IPS-18a (cell line): ENCODE results near the gene CAPN8.

ENCODE experiments used
- H3K27ac ChIP-seq: one replicate; pipeline ENCODE4 v1.5.1; 2013; ENCODE audit warnings: low read length
- H3K27me3 ChIP-seq: one replicate; pipeline ENCODE4 v1.6.1; 2013; ENCODE audit warnings: mild to moderate bottlenecking, low read length; ENCODE audit not compliant: control insufficient read depth, insufficient read depth
- H3K36me3 ChIP-seq: one replicate; pipeline ENCODE4 v1.6.1; 2013; ENCODE audit warnings: low read depth, low read length; ENCODE audit not compliant: control insufficient read depth
- H3K4me1 ChIP-seq: one replicate; pipeline ENCODE4 v1.6.1; 2013; ENCODE audit warnings: low read depth, low read length; ENCODE audit not compliant: control insufficient read depth
- H3K4me3 ChIP-seq: one replicate; pipeline ENCODE4 v1.5.1; 2013; ENCODE audit warnings: low read length
- H3K9ac ChIP-seq: one replicate; pipeline ENCODE4 v1.6.1; 2013; ENCODE audit warnings: mild to moderate bottlenecking, low read length, moderate library complexity
- H3K9me3 ChIP-seq: one replicate; pipeline ENCODE4 v1.6.1; 2013; ENCODE audit warnings: low read depth, low read length; ENCODE audit not compliant: control insufficient read depth

Gene CAPN8

DNA sequence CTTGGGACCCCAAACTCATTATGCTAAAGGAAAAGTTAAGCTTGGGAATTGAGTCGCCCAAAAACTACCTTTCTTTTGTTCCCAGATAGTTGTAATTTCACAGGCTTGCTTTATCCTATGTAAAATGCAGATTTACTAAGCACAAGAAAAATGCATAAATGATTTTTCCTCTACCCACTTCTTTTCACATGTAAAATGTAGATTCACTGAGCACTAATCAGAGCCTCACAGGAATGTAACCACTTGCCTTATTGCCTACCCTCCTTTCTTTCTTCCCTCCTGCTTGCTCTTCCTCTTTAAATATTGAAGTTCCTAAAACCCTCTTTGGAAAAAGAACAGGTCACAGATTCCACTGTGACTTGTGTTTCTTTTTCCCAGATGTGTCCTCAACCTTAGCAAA is 18.3 kb downstream of the CAPN8 start:
- H3K9me3 ChIP-seq = no peaks in the 10 kb centered on the region
- peaks cover 25% of the 10 kb centered on the region for H3K4me1 ChIP-seq
- H3K4me3 ChIP-seq = no peak overlapping the region
- no peaks in the 10 kb centered on the region for H3K27me3 ChIP-seq
- H3K36me3 ChIP-seq = no peaks in the 10 kb centered on the region
- no peak overlapping the region for H3K9ac ChIP-seq
- H3K27ac ChIP-seq = no peak overlapping the region

DNA sequence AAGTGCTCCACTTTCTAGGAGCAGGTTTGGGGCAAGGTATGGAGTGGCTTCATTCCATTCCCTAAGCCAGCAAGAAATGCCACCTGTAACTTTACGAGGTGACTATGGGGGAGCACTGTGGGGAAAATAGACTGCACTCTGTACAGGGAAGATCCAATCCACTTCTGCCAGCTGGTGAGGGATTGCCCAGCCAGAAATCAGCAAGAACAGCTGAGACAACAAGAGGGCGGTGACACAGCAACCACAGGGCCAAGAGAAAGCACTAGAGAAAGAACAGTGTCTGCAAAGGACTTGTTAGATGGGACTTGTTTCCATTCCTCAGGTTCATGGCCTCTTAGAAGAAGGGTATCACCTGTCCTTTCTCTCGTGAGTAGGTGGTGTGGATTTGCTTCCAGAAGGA is 19.6 kb downstream of the CAPN8 start:
- Histone ChIP-seq H3K4me1 (peaks cover 25% of the 10 kb centered on the region), H3K27me3 (no peaks in the 10 kb centered on the region), H3K4me3 (no peak overlapping the region), H3K9me3 (no peaks in the 10 kb centered on the region), H3K9ac (no peak overlapping the region), H3K36me3 (no peaks in the 10 kb centered on the region), H3K27ac (no peak overlapping the region)

- H3K27me3 ChIP-seq = no peaks in the 10 kb centered on the region
- no peak overlapping the region for H3K27ac ChIP-seq
- no peaks in the 10 kb centered on the region for H3K9me3 ChIP-seq
- peaks cover 12% of the 10 kb centered on the region for H3K4me1 ChIP-seq
- no peaks in the 10 kb centered on the region for H3K36me3 ChIP-seq
- no peak overlapping the region for H3K9ac ChIP-seq
- no peak overlapping the region for H3K4me3 ChIP-seq
Measured at GRCh38 chr1:223642237-223642636, 23.3 kb downstream of the CAPN8 start.

GRCh38 chr1:223641523-223642039 is 23.9 kb downstream of the CAPN8 start:
- H3K27me3 ChIP-seq = no peaks in the 10 kb centered on the region
- H3K27ac ChIP-seq = no peak overlapping the region
- no peak overlapping the region for H3K4me3 ChIP-seq
- H3K4me1 ChIP-seq = peaks cover 5% of the 10 kb centered on the region
- no peak overlapping the region for H3K9ac ChIP-seq
- no peaks in the 10 kb centered on the region for H3K36me3 ChIP-seq
- no peaks in the 10 kb centered on the region for H3K9me3 ChIP-seq

GRCh38 chr1:223639331-223639749 is 26.2 kb downstream of the CAPN8 start:
- Histone ChIP-seq H3K36me3 (no peaks in the 10 kb centered on the region), H3K9ac (no peak overlapping the region), H3K9me3 (no peaks in the 10 kb centered on the region), H3K27ac (no peak overlapping the region), H3K4me3 (no peak overlapping the region), H3K27me3 (no peaks in the 10 kb centered on the region), H3K4me1 (peaks cover 3% of the 10 kb centered on the region)

DNA sequence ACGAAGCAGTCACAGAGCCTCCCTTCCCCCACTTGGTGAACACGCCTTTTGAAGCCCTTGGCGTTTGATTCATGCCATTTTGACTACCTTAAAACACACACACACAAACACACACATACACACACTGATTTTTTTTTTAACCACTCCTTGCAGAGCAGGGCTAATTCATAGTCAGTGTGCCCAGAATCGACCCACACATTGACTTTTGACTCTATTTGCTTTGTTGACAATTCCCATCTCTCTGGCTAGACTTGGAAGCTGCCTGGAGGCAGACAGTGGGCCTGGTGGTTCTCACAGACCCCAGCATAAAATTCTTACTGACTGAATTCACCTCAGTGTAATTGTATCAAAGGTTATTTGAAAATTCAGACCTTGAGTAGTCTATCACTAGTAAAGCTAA is 30.3 kb downstream of the CAPN8 start:
- Histone ChIP-seq H3K4me3 (no peak overlapping the region), H3K36me3 (no peaks in the 10 kb centered on the region), H3K4me1 (no peaks in the 10 kb centered on the region), H3K27me3 (no peaks in the 10 kb centered on the region), H3K27ac (no peak overlapping the region), H3K9ac (no peak overlapping the region), H3K9me3 (no peaks in the 10 kb centered on the region)

DNA sequence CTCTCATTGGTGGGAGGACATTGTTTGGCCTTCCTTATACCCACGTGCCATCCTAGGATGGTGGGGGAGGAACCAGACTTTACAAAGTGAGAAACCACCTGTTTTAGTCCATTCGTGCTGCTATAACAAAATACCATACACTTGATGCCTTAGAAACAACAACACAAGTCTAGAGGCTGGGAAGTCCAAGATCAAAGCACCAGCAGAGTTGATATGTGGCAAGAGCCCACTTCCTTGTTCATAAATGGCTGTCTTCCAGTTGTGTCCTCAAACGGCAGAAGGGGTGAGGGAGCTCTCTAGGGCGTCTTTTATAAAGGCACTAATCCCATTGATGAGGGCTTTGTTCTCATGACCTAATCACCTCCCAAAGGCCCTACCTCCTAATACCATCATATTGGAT is 31.1 kb downstream of the CAPN8 start:
- Histone ChIP-seq H3K4me1 (no peaks in the 10 kb centered on the region), H3K27me3 (no peaks in the 10 kb centered on the region), H3K36me3 (no peaks in the 10 kb centered on the region), H3K27ac (no peak overlapping the region), H3K9me3 (no peaks in the 10 kb centered on the region), H3K9ac (no peak overlapping the region), H3K4me3 (no peak overlapping the region)

- Histone ChIP-seq H3K4me1 (no peaks in the 10 kb centered on the region), H3K9ac (no peak overlapping the region), H3K27me3 (no peaks in the 10 kb centered on the region), H3K9me3 (no peaks in the 10 kb centered on the region), H3K4me3 (no peak overlapping the region), H3K36me3 (no peaks in the 10 kb centered on the region), H3K27ac (no peak overlapping the region)
Measured at GRCh38 chr1:223631956-223632355, 33.5 kb downstream of the CAPN8 start.

DNA sequence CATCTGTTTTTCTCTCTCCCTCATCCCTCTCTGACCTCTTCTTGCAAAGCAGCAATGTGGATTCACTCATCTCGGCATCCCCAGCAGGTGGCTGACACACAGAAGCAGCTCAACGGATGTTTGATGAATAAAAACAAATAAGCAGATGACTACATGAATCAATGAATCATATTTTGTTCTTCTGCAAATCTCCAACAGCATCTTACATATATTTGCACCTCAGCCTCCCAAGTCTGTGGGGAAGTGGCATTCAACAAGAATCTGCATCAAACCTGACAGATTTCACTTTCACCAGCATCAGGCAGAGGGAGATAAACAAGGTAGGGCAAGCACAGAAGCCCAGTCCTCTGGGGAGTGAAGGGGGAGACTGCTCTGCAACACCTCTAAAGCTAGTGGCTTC is 34.0 kb downstream of the CAPN8 start:
- H3K4me1 ChIP-seq = no peaks in the 10 kb centered on the region
- H3K27me3 ChIP-seq = no peaks in the 10 kb centered on the region
- no peak overlapping the region for H3K9ac ChIP-seq
- no peaks in the 10 kb centered on the region for H3K36me3 ChIP-seq
- H3K4me3 ChIP-seq = no peak overlapping the region
- no peaks in the 10 kb centered on the region for H3K9me3 ChIP-seq
- no peak overlapping the region for H3K27ac ChIP-seq

- Histone ChIP-seq H3K4me3 (no peak overlapping the region), H3K27me3 (no peaks in the 10 kb centered on the region), H3K4me1 (no peaks in the 10 kb centered on the region), H3K27ac (no peak overlapping the region), H3K9me3 (no peaks in the 10 kb centered on the region), H3K36me3 (no peaks in the 10 kb centered on the region), H3K9ac (no peak overlapping the region)
Measured at GRCh38 chr1:223629126-223629457, 36.4 kb downstream of the CAPN8 start.

- Histone ChIP-seq H3K9ac (no peak overlapping the region), H3K4me3 (no peak overlapping the region), H3K27ac (no peak overlapping the region), H3K4me1 (no peaks in the 10 kb centered on the region), H3K27me3 (no peaks in the 10 kb centered on the region), H3K9me3 (no peaks in the 10 kb centered on the region), H3K36me3 (no peaks in the 10 kb centered on the region)
Measured at GRCh38 chr1:223628233-223629125, 37.0 kb downstream of the CAPN8 start.
